ENCODE measurements around the gene SH3BGR.

DNA sequence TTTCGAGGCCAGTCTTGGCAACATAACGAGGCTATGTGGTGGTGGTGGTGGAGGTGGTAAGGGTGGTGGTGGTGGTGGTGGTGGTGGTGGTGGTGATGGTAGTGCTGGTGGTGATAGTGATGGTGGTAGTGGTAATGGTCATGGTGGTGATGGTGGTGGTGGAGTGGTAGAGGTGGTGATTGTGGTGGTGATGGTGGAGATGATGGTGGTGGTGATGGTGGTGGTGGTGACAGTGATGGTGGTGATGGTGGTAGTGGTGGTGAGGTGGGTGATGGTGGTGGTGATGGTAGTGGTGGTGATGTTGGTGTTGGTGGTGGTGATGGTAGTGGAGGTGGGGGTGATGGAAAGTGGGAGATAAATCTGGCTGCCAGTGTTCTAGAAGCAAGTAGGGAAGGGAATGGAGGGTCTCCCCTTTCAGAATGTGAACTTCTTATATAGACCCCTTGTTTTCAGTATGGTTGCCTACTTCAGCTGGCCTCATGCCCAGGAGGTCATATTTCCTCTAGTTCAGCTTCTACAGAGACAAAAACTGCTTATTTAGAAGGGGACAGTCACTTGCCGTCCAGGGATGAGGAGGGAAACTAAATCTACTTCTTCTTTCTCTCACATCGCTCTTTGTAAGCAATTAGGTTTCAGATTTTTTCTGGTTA is 27.5 kb downstream of the SH3BGR start:
- TF ChIP-seq KDM1A (IDR thresholded peaks at IDR 0.05; ENCODE audit: borderline replicate concordance, low read length), result no peak
- TF ChIP-seq CTCF (IDR thresholded peaks at IDR 0.05; ENCODE audit: control extremely low read depth in 1 of 3, insufficient read depth in 1 of 3, low read depth in 1 of 3, low read length in 3 of 3), result no peak
- no peak for TF ChIP-seq MAFK (IDR thresholded peaks at IDR 0.05; ENCODE audit: low read depth, low read length)
- no peak for TF ChIP-seq GABPA (IDR thresholded peaks at IDR 0.05; ENCODE audit: borderline replicate concordance, insufficient read depth, low read length)
- no peak for TF ChIP-seq KDM5A (IDR thresholded peaks at IDR 0.05; ENCODE audit: low read length)
- TF ChIP-seq TAF1 (IDR thresholded peaks at IDR 0.05; ENCODE audit: low read depth, low read length), result no peak
- TF ChIP-seq FOSL1 (IDR thresholded peaks at IDR 0.05; ENCODE audit: insufficient read depth, low read depth, low read length), result no peak
- no peak for TF ChIP-seq EZH2 (IDR thresholded peaks at IDR 0.05; ENCODE audit: low read depth, low read length, severe bottlenecking)
- no peak for TF ChIP-seq CBX5 (IDR thresholded peaks at IDR 0.05; ENCODE audit: low read depth, low read length)
- no peak for TF ChIP-seq BRCA1 (IDR thresholded peaks at IDR 0.05; ENCODE audit: low read depth, low read length)
- no peak for TF ChIP-seq JUND (IDR thresholded peaks at IDR 0.05; ENCODE audit: low read length)
- TF ChIP-seq SP1 (IDR thresholded peaks at IDR 0.05; ENCODE audit: low read depth, low read length), result no peak
- TF ChIP-seq EGR1 (IDR thresholded peaks at IDR 0.05; ENCODE audit: borderline replicate concordance, low read depth, low read length), result no peak
